GM23248 (cell line): ENCODE measurements around the gene DNAAF3. TPM values are rescaled to one million over a fixed set of nuclear protein-coding genes. Genes with fewer than 3 reads are reported as not detected.
A peak's percentile ranks its signal among the peaks of the same experiment; 100 is the strongest.

Source experiments
- DNase-seq: peaks from one replicate; pipeline ENCODE4 v3.0.0-alpha.2; 2015
- H2AFZ ChIP-seq: fragments of 200-600 bp; sonication (generic); 2 replicates; pipeline ENCODE4 v1.6.1; 2016; ENCODE audit warnings: antibody characterized with exemption
- H3F3A ChIP-seq: fragments of 200-600 bp; sonication (generic); 2 replicates; pipeline ENCODE4 v1.6.1; 2016; ENCODE audit warnings: mild to moderate bottlenecking, antibody characterized with exemption, mixed run types; ENCODE audit not compliant: insufficient read depth
- H3K27ac ChIP-seq: fragments of 200-600 bp; sonication (generic); 2 replicates; pipeline ENCODE4 v1.5.1; 2016; ENCODE audit warnings: mild to moderate bottlenecking
- H3K27me3 ChIP-seq: fragments of 200-600 bp; sonication (generic); replicated peaks from 2 replicates; pipeline ENCODE4 v1.6.1; 2016; ENCODE audit warnings: mild to moderate bottlenecking; ENCODE audit not compliant: insufficient read depth
- H3K36me3 ChIP-seq: fragments of 200-600 bp; sonication (generic); 2 replicates; pipeline ENCODE4 v1.6.1; 2016; ENCODE audit warnings: low read depth, mild to moderate bottlenecking
- H3K4me1 ChIP-seq: fragments of 200-600 bp; sonication (generic); 2 replicates; pipeline ENCODE4 v1.6.1; 2016; ENCODE audit warnings: mild to moderate bottlenecking; ENCODE audit not compliant: insufficient read depth
- H3K4me2 ChIP-seq: fragments of 200-600 bp; sonication (generic); one replicate; pipeline ENCODE4 v1.6.1; 2016; ENCODE audit warnings: mild to moderate bottlenecking; ENCODE audit not compliant: unreplicated experiment
- H3K4me3 ChIP-seq: fragments of 200-600 bp; sonication (generic); 2 replicates; pipeline ENCODE4 v1.5.1; 2016; ENCODE audit warnings: mild to moderate bottlenecking
- H3K79me2 ChIP-seq: fragments of 200-600 bp; sonication (generic); 2 replicates; pipeline ENCODE4 v1.6.1; 2016; ENCODE audit warnings: mild to moderate bottlenecking; ENCODE audit not compliant: insufficient read depth
- H3K9ac ChIP-seq: fragments of 200-600 bp; sonication (generic); 2 replicates; pipeline ENCODE4 v1.6.1; 2016; ENCODE audit warnings: mild to moderate bottlenecking
- H3K9me2 ChIP-seq: fragments of 200-600 bp; sonication (generic); 2 replicates; pipeline ENCODE4 v1.6.1; 2016; ENCODE audit warnings: mixed run types, mild to moderate bottlenecking, moderate library complexity; ENCODE audit not compliant: insufficient read depth
- H3K9me3 ChIP-seq: fragments of 200-600 bp; sonication (generic); one replicate; pipeline ENCODE4 v1.6.1; 2017; ENCODE audit warnings: low read depth
- H4K20me1 ChIP-seq: fragments of 200-600 bp; sonication (generic); 2 replicates; pipeline ENCODE4 v1.6.0; 2016; ENCODE audit not compliant: insufficient read depth
- EZH2 ChIP-seq: fragments of 200-600 bp; sonication (generic); IDR thresholded peaks from 2 replicates; pipeline ENCODE4 v1.6.1; 2018; ENCODE audit warnings: antibody characterized with exemption, mild to moderate bottlenecking; ENCODE audit not compliant: insufficient read depth, poor library complexity, severe bottlenecking
- EZH2phosphoT487 ChIP-seq: fragments of 200-600 bp; sonication (generic); IDR thresholded peaks from 2 replicates; pipeline ENCODE4 v1.6.1; 2018; ENCODE audit warnings: antibody characterized with exemption, moderate library complexity, mild to moderate bottlenecking, low read depth; ENCODE audit not compliant: insufficient read depth
- WGBS, 2 experiments: methylation state at CpG; one replicate each; pipeline ENCODE4 v1.1.6; 2015 to 2017; ENCODE audit warnings: low lambda C conversion rate in 2 of 2, low coverage in 1 of 2; ENCODE audit errors: missing lambda C conversion rate in 2 of 2; 5-methylcytosine and 5-hydroxymethylcytosine counted together
- in situ Hi-C: fragments of 300-500 bp; cut with MboI; formaldehyde crosslinking; loops from 2 replicates; pipeline ENCODE4 v1.15.0; 2020
- polyA plus RNA-seq: library from polyadenylated mRNA; unstranded; fragments of >200 nt; fragmentation: Nextera tagmentation; extraction: Ambion mirVana; gene quantifications from 2 replicates; pipeline ENCODE4 v1.2.1, GENCODE V29; 2016
- total RNA-seq: library from RNA; depleted of rRNA; stranded (reverse); fragments of >200 nt; shearing (Covaris generic); gene quantifications from 2 replicates; pipeline ENCODE4 v1.2.3, GENCODE V29; 2014

The DNAAF3 gene
- total and polyA plus RNA-seq, 2 experiments from 2014 or later: 0.22 to 0.39 TPM

DNA sequence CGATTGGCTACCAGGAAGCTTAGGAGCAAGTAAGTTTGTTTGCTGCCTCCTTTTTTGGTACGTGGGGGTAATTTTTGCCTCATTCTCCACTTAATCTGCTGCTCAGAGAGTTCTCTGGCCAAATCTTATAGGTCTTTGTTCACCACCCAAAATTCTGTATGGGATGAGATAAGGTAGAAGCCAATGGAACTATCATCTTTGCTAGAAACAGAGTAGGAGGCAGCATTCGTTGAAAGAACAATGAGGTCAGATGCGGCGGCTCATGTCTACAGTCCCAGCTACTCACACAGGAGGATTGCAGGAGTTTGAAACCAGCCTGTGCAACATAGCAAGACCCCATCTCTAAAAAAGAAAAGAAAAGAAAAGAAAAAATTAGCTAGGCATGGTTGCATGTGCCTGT lies 5.0 kb upstream of the DNAAF3 start:
- H3K4me2 ChIP-seq: no peak overlapping the region
- no peak overlapping the region for H3K27ac ChIP-seq
- H3K36me3 ChIP-seq: no peaks in the 10 kb centered on the region
- peaks cover 9% of the 10 kb centered on the region for H3F3A ChIP-seq
- H2AFZ ChIP-seq: no peak overlapping the region
- in situ Hi-C loops: no loop called here
- no peaks in the 10 kb centered on the region for H3K9me2 ChIP-seq
- H4K20me1 ChIP-seq: no peaks in the 10 kb centered on the region
- H3K4me1 ChIP-seq: peaks cover 13% of the 10 kb centered on the region
- DNase-seq: no peak
- 82 to 83% methylated on average over 5 of the region's 5 CpGs for WGBS, 2 experiments
- TF ChIP-seq EZH2phosphoT487: no peak
- TF ChIP-seq EZH2: no peak
- H3K9me3 ChIP-seq: no peaks in the 10 kb centered on the region
- peaks cover 13% of the 10 kb centered on the region for H3K27me3 ChIP-seq
- no peak overlapping the region for H3K9ac ChIP-seq
- no peak overlapping the region for H3K4me3 ChIP-seq
- no peaks in the 10 kb centered on the region for H3K79me2 ChIP-seq

DNA sequence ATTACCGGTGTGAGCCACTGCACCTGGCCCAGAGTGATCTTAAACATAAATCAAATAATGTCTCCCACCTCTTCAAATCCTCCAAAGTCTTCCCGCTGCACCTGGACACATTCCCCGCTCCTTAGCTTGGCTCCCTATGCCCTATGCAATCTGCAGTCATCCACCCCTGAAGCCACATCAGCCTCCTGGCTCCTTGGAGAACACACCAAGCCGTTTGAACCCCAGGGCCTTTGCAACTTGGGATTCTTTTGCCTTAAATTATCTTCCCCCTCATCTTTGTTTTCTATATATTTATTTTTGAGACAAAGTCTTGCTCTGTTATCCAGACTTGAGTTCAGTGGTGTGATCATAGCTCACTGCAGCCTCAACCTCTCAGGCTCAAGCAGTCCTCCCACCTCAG lies 2.7 kb upstream of the DNAAF3 start:
- Histone ChIP-seq H3K9me2 (no peaks in the 10 kb centered on the region), H3K9me3 (no peaks in the 10 kb centered on the region), H3K36me3 (no peaks in the 10 kb centered on the region), H3K4me3 (no peak overlapping the region), H2AFZ (no peak overlapping the region), H3K4me2 (no peak overlapping the region), H3K4me1 (peaks cover 13% of the 10 kb centered on the region), H4K20me1 (no peaks in the 10 kb centered on the region), H3K27me3 (peaks cover 13% of the 10 kb centered on the region), H3K79me2 (no peaks in the 10 kb centered on the region), H3K27ac (no peak overlapping the region), H3K9ac (no peak overlapping the region), H3F3A (peaks cover 9% of the 10 kb centered on the region)
- no peak for DNase-seq
- WGBS, 2 experiments: 29 to 38% methylated on average over 4 of the region's 4 CpGs
- in situ Hi-C loops: no loop called here
- TF ChIP-seq EZH2 (no peak), EZH2phosphoT487 (no peak)

DNA sequence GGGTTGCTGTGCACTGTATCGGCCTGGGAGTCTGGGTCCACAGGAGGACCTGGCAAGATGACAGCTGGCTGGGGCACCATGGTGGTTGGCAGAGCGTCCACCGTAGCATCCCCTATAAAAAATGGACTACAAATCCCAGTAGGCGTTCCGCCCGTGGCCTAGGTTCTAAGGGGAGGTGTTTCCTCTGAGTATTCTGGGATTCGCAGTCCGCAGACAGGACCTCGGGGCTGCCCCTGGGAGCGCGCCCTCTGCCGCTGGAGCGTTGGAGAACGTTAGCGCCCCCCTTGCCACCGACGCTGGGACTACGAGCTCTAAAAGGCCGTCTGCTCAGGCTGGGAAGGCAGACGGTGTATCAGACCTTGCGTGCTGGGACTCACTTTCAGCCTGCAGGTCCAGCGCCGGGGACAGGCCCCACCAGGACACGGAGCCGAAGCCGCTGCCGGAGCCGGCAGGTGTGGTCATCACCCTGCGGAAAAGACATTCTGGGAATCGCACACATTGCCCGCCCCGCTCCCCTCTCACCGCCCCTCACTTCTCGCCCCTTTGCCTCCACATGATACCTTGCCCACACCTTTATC lies 372 bp downstream of the DNAAF3 start:
- no peaks in the 10 kb centered on the region for H4K20me1 ChIP-seq
- DNase-seq: peak; percentile 87

DNA sequence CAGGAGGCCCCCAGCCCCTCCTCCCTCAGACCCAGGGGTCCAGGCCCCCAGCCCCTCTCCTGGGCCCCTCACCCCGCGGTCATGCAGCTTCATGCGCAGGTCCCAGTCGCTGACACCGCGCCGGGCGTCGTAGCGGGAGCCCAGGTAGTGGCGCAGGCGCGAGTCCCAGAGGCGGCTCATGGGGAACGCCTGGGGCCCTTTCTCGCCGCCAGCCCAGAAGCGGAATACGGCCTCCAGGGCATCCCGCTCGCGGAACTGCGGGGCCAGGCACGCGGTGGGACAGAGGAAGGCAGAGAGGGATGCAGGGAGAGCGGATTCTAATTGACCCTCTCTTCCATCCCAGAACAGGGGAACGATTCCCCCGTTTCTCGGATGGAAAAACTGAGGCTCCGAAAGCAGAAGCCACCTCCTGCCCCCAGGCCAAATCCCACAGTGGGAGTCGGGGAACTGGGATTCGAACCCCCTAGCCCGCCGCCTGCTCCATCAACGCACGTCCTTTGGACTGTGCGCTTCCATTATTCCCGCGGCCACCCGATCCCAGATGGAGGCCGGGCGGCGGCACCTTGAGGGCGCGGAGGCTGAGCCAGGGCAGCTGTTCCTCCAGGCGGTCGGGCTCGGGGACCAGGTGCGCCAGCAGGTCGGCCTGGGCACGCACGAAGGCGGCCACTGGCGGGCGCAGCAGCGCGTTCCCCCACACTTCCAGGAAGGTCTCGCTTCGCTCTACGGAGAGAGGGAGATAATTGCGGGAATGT lies 4.7 kb downstream of the DNAAF3 start:
- Histone ChIP-seq H3K27me3 (peaks cover 21% of the 10 kb centered on the region), H3K27ac (no peak overlapping the region), H3K9ac (no peak overlapping the region), H3K79me2 (no peaks in the 10 kb centered on the region), H4K20me1 (no peaks in the 10 kb centered on the region), H3K4me1 (peaks cover 8% of the 10 kb centered on the region), H3K4me2 (no peak overlapping the region), H3K4me3 (no peak overlapping the region), H3F3A (peaks cover 3% of the 10 kb centered on the region; the same call in 1 of the 2 replicates), H3K9me3 (no peaks in the 10 kb centered on the region), H3K9me2 (no peaks in the 10 kb centered on the region), H3K36me3 (no peaks in the 10 kb centered on the region), H2AFZ (no peak overlapping the region)
- TF ChIP-seq EZH2phosphoT487 (0 out of 2 replicates have a peak, but pooled peaks have one; percentile 16), EZH2 (no peak)
- 25 to 27% methylated on average over 58 to 61 of the region's 61 CpGs for whole genome bisulfite sequencing, 2 experiments
- DNase-seq: no peak
- in situ Hi-C loops: no loop called here

More for the DNA sequence above, 372 bp downstream of the DNAAF3 start:
- Histone ChIP-seq H3K9ac (no peak overlapping the region), H3K4me2 (peak overlapping the region; percentile 66), H3K9me3 (no peaks in the 10 kb centered on the region), H3F3A (no peaks in the 10 kb centered on the region), H3K9me2 (no peaks in the 10 kb centered on the region), H3K79me2 (no peaks in the 10 kb centered on the region), H2AFZ (peak overlapping the region; percentile 95), H3K27ac (no peak overlapping the region), H3K4me3 (peak overlapping the region; percentile 72), H3K4me1 (0 out of 2 replicates have a peak, but pooled peaks cover 5% of the 10 kb centered on the region), H3K36me3 (no peaks in the 10 kb centered on the region), H3K27me3 (peaks cover 28% of the 10 kb centered on the region)
- WGBS, 2 experiments: 3 to 4% methylated on average over 26 to 32 of the region's 34 CpGs
- in situ Hi-C loops: no loop called here
- TF ChIP-seq EZH2phosphoT487 (no peak), EZH2 (no peak)
